Stomach (tissue), 9 donors: ENCODE results near the gene COL6A5. TPM values are rescaled to one million over a fixed set of nuclear protein-coding genes. Genes with fewer than 3 reads are reported as not detected.

Experiments
- DNase-seq, 2 donors: peaks; one replicate each; pipeline versions ENCODE4 v3.0.0 to v3.0.0-alpha.2; 2013 to 2019
- H3K27ac ChIP-seq, 5 donors: fragments of 200-600 bp in 4 of 5; sonication (generic) in 4 of 5; one replicate each; pipeline ENCODE4 v1.5.1; 2013 to 2019; ENCODE audit warnings: mild to moderate bottlenecking in 1 of 5, moderate library complexity in 1 of 5
- H3K27me3 ChIP-seq, 3 donors: fragments of 200-600 bp; sonication (generic); one replicate each; pipeline ENCODE4 v1.5.1; 2017 to 2019; ENCODE audit warnings: mixed run types in 1 of 3
- H3K36me3 ChIP-seq, 4 donors: fragments of 200-600 bp; sonication (generic); 1 replicate in 3 of 4; 2 replicates in 1 of 4; pipeline ENCODE4 v1.5.1; 2016 to 2019
- H3K4me1 ChIP-seq, 4 donors: fragments of 200-600 bp; sonication (generic); one replicate each; pipeline ENCODE4 v1.5.1; 2016 to 2019
- H3K4me3 ChIP-seq, 4 donors: fragments of 200-600 bp; sonication (generic) in 3 of 4; one replicate each; pipeline ENCODE4 v1.5.1; 2016 to 2019; ENCODE audit warnings: mild to moderate bottlenecking in 1 of 4
- H3K9me3 ChIP-seq, 4 donors: fragments of 200-600 bp; sonication (generic); one replicate each; pipeline ENCODE4 v1.5.1; 2016 to 2019
- CTCF ChIP-seq, 7 experiments: fragments of 450-650 bp in 4 of 7; fragments of 200-600 bp in 3 of 7; sonication (generic) in 3 of 7; IDR thresholded peaks; one replicate each; pipeline ENCODE4 v1.5.1; 2016 to 2019; ENCODE audit warnings: antibody characterized with exemption in 7 of 7, control low read depth in 2 of 7, mild to moderate bottlenecking in 1 of 7
- EP300 ChIP-seq: sonication (generic); formaldehyde crosslinking; IDR thresholded peaks from one replicate; pipeline ENCODE4 v1.6.1; 2017; ENCODE audit warnings: antibody characterized with exemption
- POLR2A ChIP-seq, 4 donors: fragments of 450-650 bp; IDR thresholded peaks; one replicate each; pipeline ENCODE4 v1.6.1; 2016; ENCODE audit warnings: antibody characterized with exemption in 4 of 4, control low read depth in 2 of 4, mild to moderate bottlenecking in 1 of 4, moderate library complexity in 1 of 4
- POLR2AphosphoS5 ChIP-seq, 3 donors: sonication (generic); formaldehyde crosslinking; IDR thresholded peaks; one replicate each; pipeline ENCODE4 v1.6.1; 2016; ENCODE audit warnings: antibody characterized with exemption in 3 of 3
- WGBS, 5 donors: extraction: QIAGEN DNeasy Blood & Tissue Kit in 3 of 5; methylation state at CpG; one replicate each; pipeline versions ENCODE4 v1.1.5 to v1.1.7; 2013 to 2018; 5-methylcytosine and 5-hydroxymethylcytosine counted together
- intact Hi-C: fragments of 100-400 bp; cut with DNase I; formaldehyde crosslinking; loops from one replicate; pipeline ENCODE4 v1.15.1; 2023; ENCODE audit warnings: low total_unique reads
- polyA plus RNA-seq, 3 donors: library from polyadenylated mRNA; stranded (reverse); fragments of 200-250 nt; gene quantifications; one replicate each; pipeline ENCODE4 v1.2.3, GENCODE V29; 2013
- total RNA-seq, 5 donors: library from RNA; depleted of rRNA; stranded (reverse); fragments of >200 nt; gene quantifications; one replicate each; pipeline versions ENCODE4 v1.1.0 to v1.2.3, GENCODE V29; 2014 to 2016
- donor health status: healthy with polysubstance abuse.
- donor health status: Bipolar disorder and iron deficiency.
- donor health status: healthy.

COL6A5 gene
- total and polyA plus RNA-seq, 8 donors = 0.05 to 3.3 (median 0.59) TPM; not detected in 2

GRCh38 chr3:130379274-130379673, 33.8 kb downstream of the COL6A5 start:
- no peaks in the 10 kb centered on the region for H3K36me3 ChIP-seq
- no peaks in the 10 kb centered on the region for H3K27me3 ChIP-seq
- TF ChIP-seq POLR2AphosphoS5 (IDR thresholded peaks at IDR 0.05) = no peak
- TF ChIP-seq POLR2A (IDR thresholded peaks at IDR 0.05) = no peak
- TF ChIP-seq EP300 = no peak
- no peak for TF ChIP-seq CTCF (IDR thresholded peaks at IDR 0.05)
- no peaks in the 10 kb centered on the region for H3K9me3 ChIP-seq
- no peak for DNase-seq
- no peaks in the 10 kb centered on the region for H3K4me1 ChIP-seq
- WGBS, 5 donors = 79 to 85% (median 83%) methylated on average over 6 of the region's 6 CpGs
- H3K27ac ChIP-seq = no peak overlapping the region
- intact Hi-C loops = no loop called here
- no peak overlapping the region for H3K4me3 ChIP-seq

DNA sequence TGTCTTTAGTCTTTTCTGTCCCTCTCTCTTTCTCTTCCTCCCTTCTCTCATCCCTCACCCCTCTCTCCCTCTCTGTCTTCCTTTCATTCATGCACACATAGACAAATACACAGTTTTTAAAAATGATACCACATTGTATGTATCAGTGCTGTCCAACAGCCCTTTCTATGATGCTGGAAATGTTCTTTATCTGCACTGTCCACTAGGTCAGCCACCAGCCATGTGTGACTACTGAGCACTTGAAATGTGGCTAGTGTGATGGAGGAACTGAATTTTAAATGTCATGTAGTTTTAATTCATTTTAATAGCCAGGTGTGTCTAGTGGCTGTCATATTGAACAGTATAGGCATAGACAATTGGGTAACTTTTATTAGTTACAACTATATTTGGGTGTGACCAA, 34.9 kb downstream of the COL6A5 start:
- no peaks in the 10 kb centered on the region for H3K36me3 ChIP-seq
- intact Hi-C loops = no loop called here
- DNase-seq = no peak
- TF ChIP-seq POLR2A (IDR thresholded peaks at IDR 0.05) = no peak
- no peak for TF ChIP-seq EP300
- no peak for TF ChIP-seq CTCF (IDR thresholded peaks at IDR 0.05)
- no peak for TF ChIP-seq POLR2AphosphoS5 (IDR thresholded peaks at IDR 0.05)
- H3K4me1 ChIP-seq = no peaks in the 10 kb centered on the region
- no peak overlapping the region for H3K4me3 ChIP-seq
- no peak overlapping the region for H3K27ac ChIP-seq
- H3K27me3 ChIP-seq = no peaks in the 10 kb centered on the region
- H3K9me3 ChIP-seq = no peaks in the 10 kb centered on the region

DNA sequence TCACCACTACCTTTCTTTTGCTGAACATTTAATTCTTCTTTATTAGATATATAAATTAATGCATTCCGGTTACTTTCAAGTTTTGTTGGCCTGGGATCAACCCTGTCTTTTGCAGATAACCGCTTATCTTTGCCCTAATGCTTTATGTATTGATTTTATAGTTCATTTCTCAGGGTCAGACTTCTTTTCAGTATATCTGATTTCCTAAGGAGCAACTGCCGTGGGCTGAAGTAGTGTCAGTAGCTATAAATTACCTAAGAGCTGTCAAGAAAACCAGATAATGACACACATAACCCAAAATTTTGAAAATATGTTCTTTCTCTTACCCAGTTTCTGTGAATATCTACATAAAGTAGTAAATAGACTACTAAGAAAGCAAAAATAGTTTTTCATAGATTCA, 38.0 kb downstream of the COL6A5 start:
- Histone ChIP-seq H3K36me3 (no peaks in the 10 kb centered on the region), H3K27ac (no peak overlapping the region), H3K9me3 (no peaks in the 10 kb centered on the region), H3K4me1 (no peaks in the 10 kb centered on the region), H3K4me3 (no peak overlapping the region), H3K27me3 (no peaks in the 10 kb centered on the region)
- DNase-seq = no peak
- WGBS, 5 donors = 54 to 67% (median 62%) methylated on average over 3 of the region's 3 CpGs
- intact Hi-C loops = no loop called here
- no peak for TF ChIP-seq CTCF (IDR thresholded peaks at IDR 0.05)

GRCh38 chr3:130384476-130385025, 39.1 kb downstream of the COL6A5 start:
- WGBS, 5 donors = 35 to 87% (median 68%) methylated on average over 3 of the region's 3 CpGs
- no peaks in the 10 kb centered on the region for H3K4me1 ChIP-seq
- TF ChIP-seq EP300 (no peak), POLR2AphosphoS5 (IDR thresholded peaks at IDR 0.05) (no peak), POLR2A (IDR thresholded peaks at IDR 0.05) (no peak), CTCF (IDR thresholded peaks at IDR 0.05) (no peak)
- no peaks in the 10 kb centered on the region for H3K36me3 ChIP-seq
- H3K27me3 ChIP-seq = no peaks in the 10 kb centered on the region
- no peak overlapping the region for H3K27ac ChIP-seq
- no peak for DNase-seq
- H3K4me3 ChIP-seq = no peak overlapping the region
- intact Hi-C loops = no loop called here
- no peaks in the 10 kb centered on the region for H3K9me3 ChIP-seq
